H9 (cell line): ENCODE data around the gene UTS2R. TPM values are rescaled to one million over a fixed set of nuclear protein-coding genes. Genes with fewer than 3 reads are reported as not detected.

Source experiments
- DNase-seq: peaks from one replicate; pipeline ENCODE4 v3.0.0-alpha.2; 2017
- H2AFZ ChIP-seq: one replicate; pipeline ENCODE4 v1.6.1; 2013; ENCODE audit warnings: mild to moderate bottlenecking, low read length, control low read depth, moderate library complexity
- H2AK5ac ChIP-seq: 2 replicates; pipeline ENCODE4 v1.6.1; 2013; ENCODE audit warnings: low read length, control low read depth, mixed read lengths; ENCODE audit not compliant: insufficient read length
- H2BK120ac ChIP-seq: one replicate; pipeline ENCODE4 v1.6.1; 2013; ENCODE audit warnings: low read depth, mild to moderate bottlenecking, low read length, control low read depth, inconsistent platforms; ENCODE audit not compliant: poor library complexity, severe bottlenecking
- H2BK12ac ChIP-seq: 2 replicates; pipeline ENCODE4 v1.6.1; 2013; ENCODE audit warnings: low read length, control low read depth, mixed read lengths, low read depth; ENCODE audit not compliant: insufficient read length
- H2BK15ac ChIP-seq: 2 replicates; pipeline ENCODE4 v1.6.1; 2013; ENCODE audit warnings: low read depth, low read length, control low read depth
- H2BK20ac ChIP-seq: one replicate; pipeline ENCODE4 v1.6.1; 2013; ENCODE audit warnings: low read depth, mild to moderate bottlenecking, low read length, control low read depth, inconsistent platforms; ENCODE audit not compliant: poor library complexity, severe bottlenecking
- H2BK5ac ChIP-seq: 2 replicates; pipeline ENCODE4 v1.6.1; 2013; ENCODE audit warnings: low read length, control low read depth, mixed read lengths; ENCODE audit not compliant: insufficient read length
- H3K14ac ChIP-seq: 2 replicates; pipeline ENCODE4 v1.6.1; 2013; ENCODE audit warnings: low read length, control low read depth; ENCODE audit not compliant: insufficient read depth
- H3K18ac ChIP-seq: 2 replicates; pipeline ENCODE4 v1.6.1; 2013; ENCODE audit warnings: low read depth, mild to moderate bottlenecking, mixed read lengths, low read length, control low read depth; ENCODE audit not compliant: insufficient read length
- H3K23ac ChIP-seq: 2 replicates; pipeline ENCODE4 v1.6.1; 2013; ENCODE audit warnings: low read length, control low read depth, mixed read lengths, low read depth; ENCODE audit not compliant: insufficient read length
- H3K23me2 ChIP-seq: 2 replicates; pipeline ENCODE4 v1.6.1; 2013; ENCODE audit warnings: low read depth, mild to moderate bottlenecking, mixed read lengths, low read length, control low read depth; ENCODE audit not compliant: insufficient read length, poor library complexity, severe bottlenecking
- H3K27ac ChIP-seq: 2 replicates; pipeline ENCODE4 v1.5.1; 2013; ENCODE audit warnings: low read length, control low read depth, mixed read lengths, low read depth; ENCODE audit not compliant: insufficient read length
- H3K27me3 ChIP-seq: 2 replicates; pipeline ENCODE4 v1.6.1; 2013; ENCODE audit warnings: low read length, control low read depth, inconsistent platforms; ENCODE audit not compliant: insufficient read depth
- H3K4ac ChIP-seq: 2 replicates; pipeline ENCODE4 v1.6.1; 2013; ENCODE audit warnings: low read depth, mild to moderate bottlenecking, control low read depth, inconsistent platforms, low read length, moderate library complexity
- H3K4me1 ChIP-seq: 2 replicates; pipeline ENCODE4 v1.6.1; 2013; ENCODE audit warnings: low read length, control low read depth, inconsistent platforms; ENCODE audit not compliant: insufficient read depth
- H3K4me2 ChIP-seq: 2 replicates; pipeline ENCODE4 v1.6.1; 2013; ENCODE audit warnings: low read length, control low read depth, mixed read lengths; ENCODE audit not compliant: insufficient read length, insufficient read depth
- H3K56ac ChIP-seq: 2 replicates; pipeline ENCODE4 v1.6.1; 2013; ENCODE audit warnings: low read depth, mild to moderate bottlenecking, mixed read lengths, low read length, control low read depth; ENCODE audit not compliant: insufficient read length
- H3K79me1 ChIP-seq: 2 replicates; pipeline ENCODE4 v1.6.1; 2013; ENCODE audit warnings: low read depth, mild to moderate bottlenecking, moderate library complexity, low read length, control low read depth, inconsistent platforms; ENCODE audit not compliant: insufficient read depth, poor library complexity, severe bottlenecking
- H3K79me2 ChIP-seq: 2 replicates; pipeline ENCODE4 v1.6.1; 2013; ENCODE audit warnings: low read length, control low read depth, inconsistent platforms; ENCODE audit not compliant: insufficient read depth
- H3K9ac ChIP-seq: 2 replicates; pipeline ENCODE4 v1.6.1; 2013; ENCODE audit warnings: low read length, control low read depth, mixed read lengths; ENCODE audit not compliant: insufficient read length; ENCODE audit errors: extremely low read depth
- H3K9me3 ChIP-seq: one replicate; pipeline ENCODE4 v1.6.1; 2013; ENCODE audit warnings: low read depth, low read length, inconsistent platforms; ENCODE audit not compliant: control insufficient read depth
- H3T11ph ChIP-seq: one replicate; pipeline ENCODE4 v1.6.1; 2013; ENCODE audit warnings: mild to moderate bottlenecking, low read length, control low read depth, inconsistent platforms
- H4K20me1 ChIP-seq: one replicate; pipeline ENCODE4 v1.6.1; 2013; ENCODE audit not compliant: control insufficient read depth, insufficient read length, insufficient read depth
- H4K5ac ChIP-seq: 2 replicates; pipeline ENCODE4 v1.6.1; 2013; ENCODE audit warnings: low read depth, mild to moderate bottlenecking, mixed read lengths, low read length, control low read depth; ENCODE audit not compliant: insufficient read length
- H4K8ac ChIP-seq: replicated peaks from 2 replicates; pipeline ENCODE4 v1.6.1; 2013; ENCODE audit warnings: low read length, control low read depth, mixed read lengths, low read depth; ENCODE audit not compliant: insufficient read length
- H4K91ac ChIP-seq: 2 replicates; pipeline ENCODE4 v1.6.1; 2013; ENCODE audit warnings: low read depth, mild to moderate bottlenecking, moderate library complexity, mixed read lengths, low read length, control low read depth; ENCODE audit not compliant: insufficient read length
- H3K27ac Mint-ChIP-seq, 3 experiments: 2 replicates in 2 of 3; 3 replicates in 1 of 3; pipeline ENCODE4 v1.8.0; 2020 to 2021; ENCODE audit warnings: mixed read lengths in 3 of 3, mild to moderate bottlenecking in 1 of 3, moderate library complexity in 1 of 3
- H3K27me3 Mint-ChIP-seq: 2 replicates; pipeline ENCODE4 v1.8.0; 2021; ENCODE audit warnings: low read depth, mild to moderate bottlenecking, moderate library complexity, mixed read lengths
- H3K36me3 Mint-ChIP-seq, 3 experiments: 2 replicates in 2 of 3; 3 replicates in 1 of 3; pipeline ENCODE4 v1.8.0; 2020 to 2021; ENCODE audit warnings: low read depth in 3 of 3, mixed read lengths in 3 of 3; ENCODE audit not compliant: insufficient read depth in 1 of 3
- H3K4me1 Mint-ChIP-seq, 2 experiments: 2 replicates each; pipeline ENCODE4 v1.8.0; 2020; ENCODE audit warnings: mixed read lengths in 2 of 2
- H3K4me3 Mint-ChIP-seq, 2 experiments: 2 replicates in 1 of 2; 3 replicates in 1 of 2; pipeline ENCODE4 v1.8.0; 2020 to 2021; ENCODE audit warnings: mild to moderate bottlenecking in 2 of 2, mixed read lengths in 2 of 2, moderate library complexity in 1 of 2
- H3K9me3 Mint-ChIP-seq, 2 experiments: 2 replicates in 1 of 2; 3 replicates in 1 of 2; pipeline ENCODE4 v1.8.0; 2020; ENCODE audit warnings: mild to moderate bottlenecking in 2 of 2, mixed read lengths in 2 of 2, moderate library complexity in 1 of 2
- CTCF ChIP-seq: fragments of 200-600 bp; sonication (generic); conservative IDR thresholded peaks from 3 replicates; pipeline ENCODE4 v1.8.0; 2021; ENCODE audit warnings: antibody characterized with exemption, mild to moderate bottlenecking
- WGBS: extraction: QIAGEN DNeasy Blood & Tissue Kit; methylation state at CpG from one replicate; pipeline ENCODE4 v1.1.7; 2013; ENCODE audit warnings: missing lambda C conversion rate, low lambda C conversion rate, mixed read lengths; ENCODE audit not compliant: insufficient read length; ENCODE audit errors: extremely low coverage; 5-methylcytosine and 5-hydroxymethylcytosine counted together
- total RNA-seq: library from RNA; stranded (reverse); gene quantifications from 2 replicates; pipeline ENCODE4 v1.2.1, GENCODE V29; 2021

The UTS2R gene
- total RNA-seq, 1 experiment from 2014 or later, result 0.94 TPM

- no peak overlapping the region for H2BK20ac ChIP-seq
- H3K9me3 Mint-ChIP-seq, result peaks cover 5 to 8% of the 10 kb centered on the region in 2 experiments; a peak in 4 of 5 replicates
- no peak overlapping the region for H3K9ac ChIP-seq
- no peak overlapping the region for H4K8ac ChIP-seq
- no peak overlapping the region for H2BK15ac ChIP-seq
- H2BK5ac ChIP-seq, result no peak overlapping the region
- no peak overlapping the region for H2AFZ ChIP-seq
- peaks cover 7 to 16% of the 10 kb centered on the region in 2 experiments for H3K4me1 Mint-ChIP-seq
- no peak overlapping the region for H3K23ac ChIP-seq
- H3K14ac ChIP-seq, result no peak overlapping the region
- no peaks in the 10 kb centered on the region for H3K79me1 ChIP-seq
- H3K27ac ChIP-seq, result no peak overlapping the region
- H3K9me3 ChIP-seq, result no peaks in the 10 kb centered on the region
- H3K23me2 ChIP-seq, result peaks cover 7% of the 10 kb centered on the region
- no peaks in the 10 kb centered on the region; the same call in 1 of the 2 replicates for H3K4me1 ChIP-seq
- DNase-seq, result no peak
- H3K27me3 Mint-ChIP-seq, result peaks cover 54% of the 10 kb centered on the region
- no peak overlapping the region for H3K56ac ChIP-seq
- no CpG with 5 or more reads among the region's 7 CpGs for WGBS
- no peak overlapping the region for H3K4me2 ChIP-seq
- no peak overlapping the region for H2BK120ac ChIP-seq
- H2BK12ac ChIP-seq, result no peak overlapping the region
- H3K36me3 Mint-ChIP-seq, result peaks cover 0 to 4% (median 3%) of the 10 kb centered on the region in 3 experiments; a peak in 2 of 7 replicates
- H3K4ac ChIP-seq, result no peak overlapping the region
- no peaks in the 10 kb centered on the region for H4K20me1 ChIP-seq
- no peak overlapping the region for H3K18ac ChIP-seq
- H4K5ac ChIP-seq, result no peak overlapping the region
- TF ChIP-seq CTCF, result no peak
- H3K4me3 Mint-ChIP-seq, result no peak overlapping the region
- H3K79me2 ChIP-seq, result no peaks in the 10 kb centered on the region
- no peak overlapping the region for H3K27ac Mint-ChIP-seq
- no peak overlapping the region for H4K91ac ChIP-seq
- H3K27me3 ChIP-seq, result peaks cover 14% of the 10 kb centered on the region
- no peak overlapping the region for H3T11ph ChIP-seq
- H2AK5ac ChIP-seq, result no peak overlapping the region
Observed at GRCh38 chr17:82369211-82369610, 2.4 kb upstream of the UTS2R start.
